H1 (cell line): ENCODE data around the gene ARL6IP1. TPM values are rescaled to one million over a fixed set of nuclear protein-coding genes. Genes with fewer than 3 reads are reported as not detected.

ENCODE experiments used
- CTCF ChIA-PET: fragments of 300-600 bp; sonication (Branson Sonifier 250); formaldehyde crosslinking; loops from one replicate; lab custom pipeline; 2021; ENCODE audit not compliant: partially characterized antibody; lab: Charles Lee
- POLR2A ChIA-PET: fragments of 300-600 bp; sonication (Branson Sonifier 250); formaldehyde crosslinking; loops from one replicate; lab custom pipeline; 2021; ENCODE audit warnings: inconsistent platforms; ENCODE audit not compliant: partially characterized antibody; lab: Charles Lee
- DNase-seq, 2 experiments: peaks; one replicate each; pipeline versions ENCODE4 v3.0.0 to v3.0.0-alpha.2; 2010 to 2022; ENCODE audit warnings: low spot score in 2 of 2, low read depth in 1 of 2, mixed read lengths in 1 of 2
- FAIRE-seq: peaks from 2 replicates; lab custom pipeline; 2011; peaks lifted over from hg19 to GRCh38; lab: Jason Lieb, UNC
- H2AFZ ChIP-seq: 2 replicates; pipeline ENCODE4 v1.8.1; 2012; ENCODE audit warnings: low read length, inconsistent platforms
- H2AK5ac ChIP-seq: 2 replicates; pipeline ENCODE4 v1.6.1; 2013; ENCODE audit warnings: low read depth, low read length
- H2BK120ac ChIP-seq: replicated peaks from 2 replicates; pipeline ENCODE3; 2013; ENCODE audit warnings: low read depth, low read length, inconsistent platforms
- H2BK12ac ChIP-seq: 2 replicates; pipeline ENCODE4 v1.6.1; 2013; ENCODE audit warnings: low read depth, low read length
- H2BK15ac ChIP-seq: 2 replicates; pipeline ENCODE4 v1.6.1; 2013; ENCODE audit warnings: low read length
- H2BK20ac ChIP-seq: 2 replicates; pipeline ENCODE4 v1.6.1; 2013; ENCODE audit warnings: low read length
- H2BK5ac ChIP-seq: 2 replicates; pipeline ENCODE4 v1.6.1; 2013; ENCODE audit warnings: low read depth, low read length
- H3K14ac ChIP-seq: 2 replicates; pipeline ENCODE4 v1.6.1; 2013; ENCODE audit warnings: inconsistent platforms; ENCODE audit not compliant: insufficient read length
- H3K18ac ChIP-seq: 2 replicates; pipeline ENCODE4 v1.6.1; 2013; ENCODE audit warnings: low read length; ENCODE audit errors: extremely low read depth
- H3K23ac ChIP-seq: 2 replicates; pipeline ENCODE4 v1.6.1; 2013; ENCODE audit warnings: inconsistent platforms; ENCODE audit not compliant: insufficient read length
- H3K23me2 ChIP-seq: 2 replicates; pipeline ENCODE4 v1.6.1; 2013; ENCODE audit warnings: low read depth, low read length
- H3K27ac ChIP-seq: 2 replicates; pipeline ENCODE4 v1.6.1; 2011; ENCODE audit warnings: low read depth, low read length, inconsistent platforms
- H3K27me3 ChIP-seq, 4 experiments: replicated peaks in 1 of 4; 1 replicate in 1 of 4; 2 replicates in 3 of 4; pipeline versions ENCODE4 v1.6.1 to v1.8.1; 2011 to 2013; ENCODE audit warnings: low read length in 3 of 4, mild to moderate bottlenecking in 3 of 4, inconsistent platforms in 2 of 4, mixed read lengths in 2 of 4, moderate library complexity in 1 of 4; ENCODE audit not compliant: control insufficient read depth in 3 of 4, insufficient read depth in 3 of 4; ENCODE audit errors: extremely low read depth in 1 of 4
- H3K36me3 ChIP-seq, 4 experiments: 2 replicates each; pipeline versions ENCODE4 v1.6.1 to v1.8.1; 2011 to 2013; ENCODE audit warnings: mild to moderate bottlenecking in 4 of 4, low read length in 3 of 4, moderate library complexity in 2 of 4, control low read depth in 1 of 4, inconsistent platforms in 1 of 4; ENCODE audit not compliant: insufficient read depth in 4 of 4, control insufficient read depth in 2 of 4
- H3K4ac ChIP-seq: replicated peaks from 2 replicates; pipeline ENCODE3; 2013; ENCODE audit warnings: low read length, low read depth, mixed read lengths, inconsistent platforms; ENCODE audit not compliant: insufficient read length
- H3K4me1 ChIP-seq, 4 experiments: replicated peaks in 1 of 4; 1 replicate in 1 of 4; 2 replicates in 3 of 4; pipeline versions ENCODE4 v1.6.1 to v1.8.1; 2011 to 2013; ENCODE audit warnings: low read length in 3 of 4, inconsistent platforms in 2 of 4, mixed read lengths in 1 of 4; ENCODE audit not compliant: insufficient read depth in 4 of 4, control insufficient read depth in 3 of 4
- H3K4me2 ChIP-seq, 2 experiments: 2 replicates each; pipeline versions ENCODE4 v1.6.1 to v1.8.1; 2011 to 2013; ENCODE audit warnings: low read depth in 2 of 2, low read length in 2 of 2, control low read depth in 1 of 2, inconsistent platforms in 1 of 2, mild to moderate bottlenecking in 1 of 2; ENCODE audit not compliant: insufficient read depth in 1 of 2
- H3K4me3 ChIP-seq, 4 experiments: fragments of 200-600, 300-600 bp in 1 of 4; sonication (generic), shearing (Covaris generic), sonication (Bioruptor Twin) in 1 of 4; 2 replicates each; pipeline versions ENCODE4 v1.5.1 to v1.8.1; 2011 to 2016; ENCODE audit warnings: low read length in 4 of 4, low read depth in 3 of 4, control low read depth in 2 of 4, inconsistent platforms in 2 of 4, mild to moderate bottlenecking in 2 of 4, mixed read lengths in 1 of 4, moderate library complexity in 1 of 4; ENCODE audit not compliant: insufficient read depth in 2 of 4; ENCODE audit errors: extremely low read depth in 1 of 4
- H3K56ac ChIP-seq: replicated peaks from 2 replicates; pipeline ENCODE3; 2013; ENCODE audit warnings: low read depth, mild to moderate bottlenecking, mixed read lengths, low read length, inconsistent platforms; ENCODE audit not compliant: insufficient read length
- H3K79me1 ChIP-seq: 2 replicates; pipeline ENCODE4 v1.6.1; 2013; ENCODE audit warnings: low read depth, low read length, control low read depth
- H3K79me2 ChIP-seq, 2 experiments: 2 replicates each; pipeline versions ENCODE4 v1.6.1 to v1.8.1; 2012 to 2013; ENCODE audit warnings: low read length in 2 of 2, mild to moderate bottlenecking in 2 of 2, inconsistent platforms in 1 of 2; ENCODE audit not compliant: insufficient read depth in 2 of 2, control insufficient read depth in 1 of 2
- H3K9ac ChIP-seq, 4 experiments: replicated peaks in 1 of 4; 1 replicate in 1 of 4; 2 replicates in 3 of 4; pipeline versions ENCODE4 v1.6.1 to v1.8.1; 2011 to 2013; ENCODE audit warnings: low read depth in 3 of 4, low read length in 3 of 4, control low read depth in 2 of 4, mild to moderate bottlenecking in 2 of 4, moderate library complexity in 2 of 4, inconsistent platforms in 1 of 4; ENCODE audit errors: extremely low read depth in 1 of 4
- H3K9me3 ChIP-seq, 2 experiments: 2 replicates each; pipeline versions ENCODE4 v1.6.1 to v1.8.1; 2012 to 2013; ENCODE audit warnings: mild to moderate bottlenecking in 2 of 2, moderate library complexity in 2 of 2, control low read depth in 1 of 2, inconsistent platforms in 1 of 2, low read depth in 1 of 2, low read length in 1 of 2, mixed read lengths in 1 of 2; ENCODE audit not compliant: insufficient read depth in 2 of 2
- H4K20me1 ChIP-seq, 2 experiments: replicated peaks in 1 of 2; 2 replicates each; pipeline versions ENCODE3 to v1.8.1; 2011 to 2013; ENCODE audit warnings: inconsistent platforms in 2 of 2, low read length in 2 of 2, mild to moderate bottlenecking in 1 of 2; ENCODE audit not compliant: insufficient read depth in 2 of 2, control insufficient read depth in 1 of 2
- H4K5ac ChIP-seq: 2 replicates; pipeline ENCODE4 v1.6.1; 2013; ENCODE audit warnings: low read length, low read depth, mixed read lengths, inconsistent platforms; ENCODE audit not compliant: insufficient read length
- H4K8ac ChIP-seq: 2 replicates; pipeline ENCODE4 v1.8.0; 2013; ENCODE audit warnings: mild to moderate bottlenecking, moderate library complexity, low read length, inconsistent platforms; ENCODE audit not compliant: insufficient read depth; ENCODE audit errors: extremely low read depth
- H4K91ac ChIP-seq: replicated peaks from 2 replicates; pipeline ENCODE3; 2013; ENCODE audit warnings: low read length, mixed read lengths, inconsistent platforms; ENCODE audit not compliant: insufficient read length
- KDM1A ChIP-seq: fragments of 200-600, 300-600 bp; sonication (generic); IDR thresholded peaks from 2 replicates; pipeline ENCODE4 v1.7.1; 2016; ENCODE audit warnings: mild to moderate bottlenecking, low read length, borderline replicate concordance
- SIN3A ChIP-seq, 2 experiments: IDR thresholded peaks in 1 of 2; conservative IDR thresholded peaks in 1 of 2; 2 replicates each; pipeline ENCODE4 v1.6.1; 2011 to 2012; ENCODE audit warnings: low read length in 2 of 2, improper control_type of control experiment in 1 of 2, low read depth in 1 of 2, mild to moderate bottlenecking in 1 of 2
- WGBS, 2 experiments: shearing (Covaris generic) in 1 of 2; methylation state at CpG; one replicate each; pipeline versions ENCODE4 v1.1.6 to v1.1.7; 2013 to 2015; ENCODE audit warnings: low lambda C conversion rate in 2 of 2, mixed read lengths in 2 of 2, inconsistent platforms in 1 of 2, low coverage in 1 of 2, missing lambda C conversion rate in 1 of 2; ENCODE audit not compliant: insufficient replicate concordance in 2 of 2, insufficient coverage in 1 of 2, insufficient read length in 1 of 2; ENCODE audit errors: extremely low coverage in 1 of 2, missing lambda C conversion rate in 1 of 2; 5-methylcytosine and 5-hydroxymethylcytosine counted together
- polyA plus RNA-seq, 7 experiments: library from polyadenylated mRNA; depleted of rRNA in 3 of 7; stranded (reverse) in 5 of 7; unstranded in 2 of 7; fragments of >200 nt in 5 of 7; fragments of 200-250 nt in 2 of 7; gene quantifications; 1 replicate in 5 of 7; 2 replicates in 1 of 7; 4 replicates in 1 of 7; pipeline versions ENCODE4 v1.2.1 to v1.2.3, GENCODE V29; 2011 to 2013; ENCODE audit warnings: missing spikeins in 2 of 7, mixed read lengths in 2 of 7
- total RNA-seq: library from RNA; stranded (reverse); fragmentation: NEBNext Ultra II Directional; extraction: Animal tissue kit (Norgen Biotek cat#: 25700); gene quantifications from 2 replicates; pipeline ENCODE4 v1.2.1, GENCODE V29; 2021

ARL6IP1 gene
- total and polyA plus RNA-seq, 2 of the 8 experiments (the other 6 are each of a cell fraction or from before 2014, with no cell fraction given) = 162 to 170 TPM

DNA sequence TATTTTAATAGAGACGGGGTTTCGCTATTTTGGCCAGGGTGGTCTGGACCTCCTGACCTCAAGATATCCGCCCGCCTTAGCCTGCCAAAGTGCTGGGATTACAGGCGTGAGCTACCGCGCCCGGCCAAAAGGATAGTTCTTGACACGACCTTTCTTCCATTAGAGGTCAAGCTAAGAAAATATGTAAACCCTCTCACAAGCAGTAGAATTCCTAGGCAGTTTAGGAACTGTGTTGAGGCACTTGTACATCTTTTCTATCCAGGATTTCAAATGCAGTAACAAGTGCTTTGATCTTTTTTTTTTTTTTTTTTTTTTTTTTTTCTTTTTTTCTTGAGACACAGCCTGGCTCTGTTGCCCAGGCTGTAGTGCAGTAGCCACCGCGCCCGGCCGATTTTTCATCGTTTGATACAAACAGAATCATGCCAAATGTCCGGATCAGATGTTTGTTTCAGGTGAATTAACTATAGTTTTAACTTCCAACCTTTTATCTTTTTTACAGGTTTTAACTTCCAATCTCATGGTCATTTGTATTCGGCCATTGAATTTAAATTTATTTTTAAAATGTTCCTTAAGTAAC is 1.5 kb upstream of the ARL6IP1 start:
- no peak overlapping the region for H3K18ac ChIP-seq
- peaks cover 0 to 17% (median 3%) of the 10 kb centered on the region in 4 experiments; a peak in 4 of 8 replicates for H3K36me3 ChIP-seq
- FAIRE-seq = no peak
- no peak overlapping the region for H2AK5ac ChIP-seq
- H3K4me3 ChIP-seq = no peak overlapping the region
- no peak overlapping the region for H2AFZ ChIP-seq
- CTCF ChIA-PET = interaction anchor here (0.6 to 1.1 kb wide), 3 partner anchors 8 to 1555 kb away, joined by 3 to 4 read pairs (median 3); no protein-coding TSS in a partner anchor
- no peaks in the 10 kb centered on the region for H3K27me3 ChIP-seq
- no peak overlapping the region for H4K8ac ChIP-seq
- peaks cover 4 to 11% (median 8%) of the 10 kb centered on the region in 4 experiments; a peak in 5 of 7 replicates for H3K4me1 ChIP-seq
- TF ChIP-seq SIN3A (conservative IDR thresholded peaks at IDR 0.05 in 1 of 2, IDR thresholded peaks at IDR 0.05 in 1 of 2; ENCODE audit: low read depth in 1 of 2, low read length in 2 of 2) (no peak), KDM1A (no peak)
- H3K9ac ChIP-seq = no peak overlapping the region
- no peaks in the 10 kb centered on the region; the same call in 1 of the 2 replicates for H3K79me1 ChIP-seq
- no peak for DNase-seq
- H2BK120ac ChIP-seq = no peak overlapping the region
- H3K56ac ChIP-seq = no peak overlapping the region
- no peak overlapping the region for H4K5ac ChIP-seq
- WGBS, 2 experiments = 90% methylated on average over 16 of the region's 16 CpGs; no CpG with 5 or more reads in 1 of the 2 experiments
- peaks cover 16 to 36% of the 10 kb centered on the region in 2 experiments for H3K79me2 ChIP-seq
- no peaks in the 10 kb centered on the region; a peak in 1 of 4 replicates for H3K9me3 ChIP-seq
- no peak overlapping the region for H2BK20ac ChIP-seq
- H2BK15ac ChIP-seq = no peak overlapping the region
- no peak overlapping the region for H2BK12ac ChIP-seq
- H3K4me2 ChIP-seq = no peak overlapping the region; a peak in 1 of 4 replicates
- no peak overlapping the region for H3K4ac ChIP-seq
- H3K14ac ChIP-seq = no peak overlapping the region
- H3K23ac ChIP-seq = no peak overlapping the region
- H3K23me2 ChIP-seq = peaks cover 3% of the 10 kb centered on the region; the same call in 1 of the 2 replicates
- no peak overlapping the region for H2BK5ac ChIP-seq
- no peak overlapping the region for H3K27ac ChIP-seq
- peaks cover 3 to 4% of the 10 kb centered on the region in 2 experiments for H4K20me1 ChIP-seq
- POLR2A ChIA-PET = interaction anchor here (1.2 to 14.8 kb wide), 8 partner anchors 14 to 181 kb away, joined by 3 to 503 read pairs (median 8); partner anchors contain the start of genes RPS15A and TMC7
- H4K91ac ChIP-seq = no peak overlapping the region
